HG02884 (cell line): ENCODE measurements around the gene MARCHF6.

Experiments used
- ATAC-seq: cut with Tn5 transposase; IDR thresholded peaks from one replicate; pipeline ENCODE4 v1.9.1; 2021; ENCODE audit warnings: mild to moderate bottlenecking, moderate library complexity; ENCODE audit not compliant: unreplicated experiment

Gene MARCHF6

DNA sequence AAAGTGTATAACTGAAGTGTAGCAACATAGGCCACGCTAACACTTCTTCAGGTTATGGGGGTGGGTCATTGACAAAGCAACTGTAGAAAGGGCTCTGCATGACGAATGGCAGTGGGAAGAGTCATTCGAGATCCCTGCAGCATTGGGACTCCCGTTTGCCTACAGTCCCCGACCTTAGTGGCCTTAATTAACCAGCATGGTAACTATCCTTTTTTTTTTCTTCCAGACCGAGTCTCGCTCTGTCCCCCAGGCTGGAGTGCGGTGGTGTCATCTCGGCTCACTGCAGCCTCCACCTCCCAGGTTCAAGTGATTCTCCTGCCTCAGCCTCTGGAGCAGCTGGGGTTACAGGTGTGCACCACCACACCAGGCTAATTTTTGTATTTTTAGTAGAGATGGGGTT, 31.6 kb upstream of the MARCHF6 start:
- ATAC-seq = no peak

DNA sequence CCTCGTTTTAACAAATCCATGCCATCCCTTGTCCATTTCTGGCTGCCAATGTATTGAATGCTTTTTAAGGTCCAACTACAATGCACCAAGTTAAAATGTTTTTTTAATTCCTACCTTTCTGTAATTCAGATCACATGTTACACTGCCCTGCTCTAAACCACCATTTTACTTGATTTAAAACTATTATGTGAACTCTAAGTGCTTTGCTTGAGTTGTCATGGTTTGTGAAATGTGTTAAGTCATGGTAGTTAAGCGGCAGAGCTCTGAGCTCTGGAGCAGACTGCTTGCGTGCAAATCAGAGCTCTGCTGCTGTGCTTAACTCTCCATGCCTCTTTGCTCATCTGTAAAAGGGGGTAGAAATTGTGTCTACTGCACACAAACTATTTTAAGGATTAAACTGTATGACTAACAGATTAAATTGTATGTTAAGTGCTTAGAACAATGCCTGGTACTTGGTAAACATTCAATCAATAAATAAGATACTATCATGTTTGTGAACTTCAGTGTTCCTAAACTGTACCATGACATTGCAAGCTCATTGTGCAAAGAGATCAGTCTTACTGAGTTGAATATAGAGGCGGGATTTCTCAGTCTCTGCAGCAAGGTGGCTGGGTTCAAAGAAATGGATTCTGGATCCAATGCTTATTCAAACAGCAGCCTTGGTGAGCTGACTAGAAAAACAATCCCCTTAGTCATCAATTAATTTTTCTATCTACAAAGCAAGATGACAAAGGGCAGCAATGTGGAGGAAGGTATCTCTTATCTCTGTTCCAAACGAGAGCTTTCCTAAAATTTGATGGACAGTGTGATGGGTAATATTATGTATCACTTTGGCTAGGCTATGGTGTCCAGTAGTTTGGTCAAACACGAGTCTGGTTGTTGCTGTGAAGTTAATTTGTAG, 29.7 kb upstream of the MARCHF6 start:
- ATAC-seq = no peak

DNA sequence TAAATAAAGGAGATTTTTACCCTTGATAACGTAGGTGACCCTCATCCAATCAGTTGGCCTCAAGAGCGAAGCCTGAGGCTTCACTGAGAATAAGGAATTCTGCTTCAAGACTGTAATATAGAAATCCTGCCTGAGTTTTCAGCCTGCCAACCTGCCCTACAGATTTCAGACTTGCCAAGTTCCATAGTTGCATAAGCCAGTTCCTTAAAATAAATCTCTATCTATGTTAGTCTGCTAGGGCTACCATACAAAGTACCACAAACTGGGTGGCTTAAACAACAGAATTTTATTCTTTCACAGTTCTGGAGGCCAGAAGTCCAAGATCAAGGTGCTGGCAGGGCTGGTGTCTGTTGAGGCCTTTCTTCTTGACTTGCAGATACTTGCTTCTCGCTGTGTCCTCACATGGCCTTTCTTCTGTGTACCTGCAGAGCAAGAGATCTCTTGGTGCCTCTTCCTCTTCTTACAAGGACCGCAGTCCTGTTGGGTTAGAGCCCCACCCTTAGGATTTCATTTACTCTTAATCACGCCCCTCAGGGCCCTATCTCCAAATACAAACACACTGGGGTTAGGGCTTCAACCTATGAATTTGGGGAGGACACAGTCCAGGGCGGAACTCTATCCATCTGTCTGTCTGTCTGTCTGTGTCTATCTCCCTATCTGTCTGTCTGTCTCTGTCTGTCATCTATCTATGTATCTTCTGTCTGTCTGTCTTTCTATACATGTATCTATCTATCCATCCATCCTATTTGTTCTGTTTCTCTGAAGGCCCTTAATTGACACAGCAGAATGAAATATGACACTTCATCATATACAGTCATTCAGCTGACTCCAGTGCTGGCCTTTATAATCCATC, 28.8 kb upstream of the MARCHF6 start:
- no peak for ATAC-seq

DNA sequence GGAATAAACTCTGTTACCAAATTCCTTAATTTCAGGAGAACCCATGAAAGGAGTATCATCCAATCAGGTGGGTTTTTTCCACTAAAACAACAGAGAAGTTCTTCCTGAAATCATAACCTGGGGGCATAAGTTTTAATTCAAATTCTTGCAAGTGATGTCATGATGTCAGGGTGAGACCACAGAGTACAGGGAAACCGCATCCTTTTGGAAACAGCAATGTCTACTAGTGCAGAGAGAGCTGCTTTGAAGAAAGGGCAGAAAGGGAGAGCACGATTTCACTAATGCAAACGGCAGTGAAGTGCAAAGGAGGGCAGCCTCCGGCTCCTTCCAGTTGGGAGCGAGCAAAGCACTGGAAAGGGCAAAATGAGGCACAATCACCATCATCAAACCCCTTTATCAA, 25.2 kb upstream of the MARCHF6 start:
- no peak for ATAC-seq

DNA sequence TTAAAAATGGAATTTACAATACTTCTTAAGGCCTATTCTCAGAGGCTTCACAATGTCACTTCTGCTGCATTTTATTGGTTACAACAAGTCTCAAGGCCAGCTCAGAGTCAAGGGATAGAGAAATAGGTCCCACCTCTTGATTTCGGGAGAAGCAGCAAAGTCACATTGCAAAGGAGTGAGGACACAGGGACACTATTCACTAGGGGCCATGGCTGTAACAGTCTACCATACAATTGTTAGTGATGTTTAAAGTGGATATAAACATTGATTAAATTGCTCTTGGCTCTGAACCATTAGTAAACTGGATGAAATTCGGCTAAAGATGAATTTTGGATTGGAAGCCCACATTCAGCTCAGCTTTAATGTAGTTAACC, 24.1 kb upstream of the MARCHF6 start:
- ATAC-seq = no peak

DNA sequence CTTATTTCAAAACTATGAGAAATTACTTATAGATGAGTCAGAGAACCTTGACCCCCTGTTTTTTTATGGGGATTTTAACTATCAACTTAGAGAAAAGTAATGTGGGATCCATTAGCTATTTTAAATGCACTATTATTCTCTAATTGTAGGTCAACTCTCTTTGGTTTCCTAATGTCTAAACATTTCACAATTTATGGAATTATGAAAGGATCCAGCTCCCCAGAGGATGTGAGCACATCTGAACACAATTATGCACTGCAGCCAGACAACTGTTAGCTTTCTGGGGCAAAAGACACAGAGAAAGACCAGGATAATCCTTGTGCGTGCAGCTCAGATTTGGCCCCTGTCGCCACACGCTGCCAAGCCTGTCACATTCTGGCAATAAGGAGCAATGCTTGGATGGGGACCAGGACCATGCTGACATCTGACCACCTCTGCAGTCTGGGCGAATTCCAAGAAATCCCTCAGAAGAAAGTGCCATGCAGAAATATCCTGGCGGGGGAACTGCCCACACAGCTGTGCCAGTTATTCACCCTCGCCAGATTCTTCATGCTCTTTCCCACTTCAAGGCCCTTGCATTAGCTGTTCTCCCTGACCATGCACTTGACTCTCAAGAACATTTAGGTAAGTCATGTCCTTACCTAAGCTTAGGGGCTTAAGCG, 23.5 kb upstream of the MARCHF6 start:
- ATAC-seq = no peak

DNA sequence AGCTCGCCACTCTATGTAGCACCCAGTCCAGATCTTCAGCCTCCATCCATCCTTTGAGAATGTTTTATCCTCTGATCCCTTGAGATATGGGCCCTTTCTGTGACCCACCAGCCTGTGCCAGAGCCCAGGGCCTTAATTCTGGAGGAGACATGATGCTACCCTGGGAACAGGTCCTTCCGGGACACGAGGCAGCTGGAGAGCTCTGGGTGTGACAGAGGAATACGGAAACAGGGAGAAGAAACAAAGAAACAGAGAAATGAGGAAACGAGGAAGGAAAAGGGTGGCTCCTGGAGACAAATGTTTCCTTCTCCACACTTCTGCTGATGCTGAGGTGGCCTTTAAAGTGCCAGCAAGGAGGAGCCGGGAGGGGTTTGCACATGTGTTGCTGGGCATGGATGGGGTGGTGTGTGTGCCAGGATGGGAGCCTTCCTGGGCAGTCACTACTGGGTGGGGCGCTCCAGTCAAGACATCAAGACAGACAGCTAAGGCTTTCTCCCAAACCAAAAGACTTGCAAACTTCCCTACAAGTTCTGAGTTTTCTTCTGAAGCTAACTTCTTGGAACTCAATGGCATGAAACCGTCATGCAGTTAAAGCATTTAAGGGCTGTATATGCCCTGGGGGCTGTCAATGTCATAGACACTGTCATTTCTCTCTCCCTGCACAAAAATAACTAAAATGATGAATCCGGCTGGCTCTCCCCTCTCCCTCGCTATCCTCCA, 22.8 kb upstream of the MARCHF6 start:
- ATAC-seq = no peak

DNA sequence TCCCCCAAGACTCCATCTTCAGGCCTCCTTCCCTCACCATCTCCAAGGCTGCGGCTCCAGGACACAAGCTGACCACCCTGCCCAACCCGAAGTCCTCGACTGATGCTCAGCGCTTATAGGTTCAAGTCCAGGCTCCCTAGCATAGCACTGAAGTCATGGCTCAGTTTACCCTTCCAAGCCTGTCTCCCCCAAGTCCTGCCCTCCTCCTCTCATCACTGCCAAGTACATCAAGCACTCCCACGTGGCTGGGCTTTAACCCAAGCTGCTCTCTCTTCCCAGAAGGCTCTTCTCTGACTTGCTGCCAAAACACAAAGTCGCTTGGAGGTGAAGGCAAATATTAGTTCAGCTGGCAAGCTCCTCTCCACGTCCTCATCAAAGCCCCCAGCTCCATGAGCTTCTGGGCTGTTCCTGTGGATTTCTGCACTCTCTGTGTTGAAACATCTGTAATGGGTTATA, 22.1 kb upstream of the MARCHF6 start:
- no peak for ATAC-seq

DNA sequence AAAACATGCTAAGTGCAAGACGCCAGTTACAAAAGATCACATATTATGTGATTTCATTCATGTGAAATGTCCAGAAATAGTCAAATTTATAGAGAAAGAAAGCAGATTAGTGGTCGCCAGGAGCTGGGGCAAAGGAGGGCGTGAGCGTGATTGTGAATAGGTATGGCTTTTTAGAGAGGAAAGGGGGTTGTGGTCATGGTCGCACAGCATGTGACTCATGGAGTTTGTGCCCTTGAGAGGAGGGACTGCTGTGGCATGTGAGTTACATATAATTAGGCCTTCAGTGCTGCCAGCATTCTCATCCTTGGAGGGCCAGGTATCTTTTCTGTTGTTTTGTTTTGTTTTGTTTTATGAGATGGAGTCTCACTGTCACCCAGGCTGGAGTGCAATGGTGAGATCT, 21.2 kb upstream of the MARCHF6 start:
- no peak for ATAC-seq

DNA sequence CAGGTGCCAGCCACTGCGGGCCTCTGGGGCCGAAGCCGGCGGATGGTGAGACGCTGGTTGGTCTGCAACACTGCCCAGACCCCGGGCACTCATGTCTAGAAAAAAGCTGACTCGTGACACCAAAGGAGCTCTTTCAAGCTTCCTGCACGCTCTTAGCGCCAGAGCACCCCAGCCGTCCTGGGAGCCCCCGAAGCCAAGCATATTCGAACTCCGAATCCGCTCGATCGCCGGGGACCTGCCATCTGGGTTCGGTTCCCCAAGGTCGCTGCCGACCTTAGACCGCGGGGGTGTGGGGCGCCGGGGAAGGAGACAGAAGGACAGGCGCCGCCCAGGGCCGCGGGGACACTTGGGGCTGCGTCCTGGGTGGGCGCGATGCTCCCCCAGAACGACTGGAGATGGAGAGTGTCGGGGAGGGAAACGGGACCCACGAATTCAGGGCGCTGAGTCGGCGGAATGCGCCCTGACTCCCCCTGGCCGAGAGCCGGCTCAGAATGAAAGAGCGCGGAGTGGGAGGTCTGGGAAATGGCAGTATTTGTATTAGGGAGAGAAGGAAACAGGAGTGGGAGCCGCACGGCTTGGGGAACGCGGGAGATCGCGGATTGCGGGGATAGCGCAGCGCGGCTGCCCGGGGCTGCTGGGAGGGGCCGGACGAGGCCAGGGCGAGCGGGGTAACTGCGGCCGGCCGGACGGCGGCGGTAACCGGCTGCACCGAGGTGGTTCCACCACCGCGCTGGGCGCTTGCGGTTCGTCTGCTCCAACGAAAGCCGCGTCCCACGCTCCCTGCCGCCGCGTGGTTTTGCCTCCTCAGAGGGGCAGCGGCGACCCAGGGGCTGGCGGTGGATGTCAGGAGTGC, 20.1 kb upstream of the MARCHF6 start:
- peak; percentile 56 for ATAC-seq

DNA sequence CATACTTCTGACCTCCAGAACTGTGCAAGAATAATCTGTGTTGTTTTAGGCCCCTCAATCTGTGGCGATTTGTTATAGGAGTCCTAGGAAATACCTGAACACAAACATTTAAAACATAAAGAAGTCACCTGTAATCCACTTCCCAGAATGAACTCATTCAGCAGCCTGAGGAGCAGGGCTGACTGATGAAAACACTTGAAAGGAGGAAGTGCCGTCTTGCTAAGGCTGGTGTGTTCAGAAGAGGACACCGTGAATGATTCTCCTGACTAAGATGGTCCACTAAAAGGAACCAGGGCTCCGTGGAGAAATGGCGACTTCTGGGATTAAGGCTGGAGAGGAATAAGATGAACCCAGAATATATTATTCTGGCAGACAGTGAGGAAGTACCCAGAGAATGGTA, 18.7 kb upstream of the MARCHF6 start:
- no peak for ATAC-seq

DNA sequence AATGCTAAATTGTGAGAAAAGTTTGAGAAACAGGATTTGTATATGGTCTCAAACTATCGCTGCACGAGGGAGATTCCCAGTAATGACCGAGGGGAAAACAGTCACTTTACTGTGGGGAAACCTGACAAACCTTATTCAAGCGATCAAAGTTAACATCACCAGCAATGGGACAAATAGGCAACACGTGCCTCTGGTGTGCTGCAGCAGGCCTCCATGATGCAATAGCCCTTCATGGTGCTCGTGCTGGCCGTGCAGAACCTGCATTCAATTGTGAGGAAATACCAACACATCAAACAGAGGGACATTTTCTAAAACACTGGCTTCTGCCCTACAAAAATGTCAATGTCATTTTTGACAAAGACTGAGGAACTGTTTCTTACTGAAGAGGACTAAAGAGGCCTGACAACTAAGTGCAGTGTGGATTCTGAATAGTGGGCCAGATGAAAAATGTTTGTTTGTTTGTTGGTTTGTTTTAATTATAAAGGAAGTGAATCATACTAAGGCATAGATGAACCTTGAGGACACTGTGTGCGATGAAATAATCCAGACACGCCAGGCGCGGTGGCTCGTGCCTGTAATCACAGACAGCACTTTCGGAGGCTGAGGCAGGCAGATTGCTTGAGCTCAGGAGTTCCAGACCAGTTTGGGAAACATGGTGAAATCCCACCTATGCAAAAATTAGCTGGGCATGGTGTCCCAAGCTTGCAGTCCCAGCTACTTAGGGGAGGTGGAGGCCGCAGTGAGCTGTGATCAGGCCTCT, 17.6 kb upstream of the MARCHF6 start:
- no peak for ATAC-seq

DNA sequence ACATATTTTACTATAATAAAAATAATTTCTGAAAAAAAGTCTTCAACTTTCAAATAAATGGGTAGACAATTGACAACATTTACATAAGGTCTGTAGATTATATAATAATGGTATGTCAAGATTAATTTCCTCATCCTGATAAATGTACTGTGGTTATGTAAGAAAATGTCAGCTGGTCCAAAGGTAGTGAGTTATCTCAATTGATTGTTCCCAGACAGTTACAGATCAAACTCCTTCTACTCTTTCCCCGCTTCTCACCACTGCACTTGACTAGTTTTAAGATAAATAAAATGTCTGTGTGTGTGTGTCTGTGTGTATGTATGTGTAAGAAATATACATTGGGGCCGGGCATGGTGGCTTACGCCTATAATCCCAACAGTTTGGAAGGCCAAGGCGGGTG, 16.4 kb upstream of the MARCHF6 start:
- no peak for ATAC-seq

DNA sequence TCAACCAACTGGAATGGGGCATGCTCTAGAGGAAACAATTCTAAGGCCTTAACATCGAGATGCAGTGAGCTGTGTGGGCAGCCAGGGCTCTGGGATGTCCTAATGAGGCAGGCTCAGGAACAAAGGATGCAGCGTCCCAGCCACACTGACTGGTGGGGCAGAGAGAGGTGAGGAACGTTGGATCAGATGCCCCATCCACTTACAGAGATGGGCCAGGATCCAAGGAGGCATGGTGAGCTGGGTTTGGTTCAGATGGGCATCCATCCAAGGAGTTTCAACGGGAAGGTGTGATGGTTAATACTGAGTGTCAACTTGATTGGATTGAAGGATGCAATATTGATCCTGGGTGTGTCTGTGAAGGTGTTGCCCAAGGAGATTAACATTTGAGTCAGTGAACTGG, 15.5 kb upstream of the MARCHF6 start:
- no peak for ATAC-seq

DNA sequence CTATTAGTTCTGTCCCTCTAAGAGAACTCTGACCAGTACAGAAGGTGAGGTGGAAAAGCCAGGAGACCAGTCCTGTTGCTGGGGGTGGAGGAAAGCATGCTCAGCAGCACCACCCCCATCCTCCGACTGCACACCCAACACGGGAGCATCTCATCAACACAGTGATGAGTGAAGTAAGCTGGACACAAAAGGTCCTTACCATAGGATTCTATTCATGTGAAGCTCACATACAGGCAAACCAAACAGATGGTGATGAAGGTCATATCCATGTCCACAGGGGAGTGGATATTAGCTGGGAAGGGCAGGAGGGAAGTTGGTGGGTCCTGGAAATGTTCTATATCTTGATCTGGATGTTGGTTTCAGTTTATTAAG, 14.8 kb upstream of the MARCHF6 start:
- ATAC-seq = no peak

DNA sequence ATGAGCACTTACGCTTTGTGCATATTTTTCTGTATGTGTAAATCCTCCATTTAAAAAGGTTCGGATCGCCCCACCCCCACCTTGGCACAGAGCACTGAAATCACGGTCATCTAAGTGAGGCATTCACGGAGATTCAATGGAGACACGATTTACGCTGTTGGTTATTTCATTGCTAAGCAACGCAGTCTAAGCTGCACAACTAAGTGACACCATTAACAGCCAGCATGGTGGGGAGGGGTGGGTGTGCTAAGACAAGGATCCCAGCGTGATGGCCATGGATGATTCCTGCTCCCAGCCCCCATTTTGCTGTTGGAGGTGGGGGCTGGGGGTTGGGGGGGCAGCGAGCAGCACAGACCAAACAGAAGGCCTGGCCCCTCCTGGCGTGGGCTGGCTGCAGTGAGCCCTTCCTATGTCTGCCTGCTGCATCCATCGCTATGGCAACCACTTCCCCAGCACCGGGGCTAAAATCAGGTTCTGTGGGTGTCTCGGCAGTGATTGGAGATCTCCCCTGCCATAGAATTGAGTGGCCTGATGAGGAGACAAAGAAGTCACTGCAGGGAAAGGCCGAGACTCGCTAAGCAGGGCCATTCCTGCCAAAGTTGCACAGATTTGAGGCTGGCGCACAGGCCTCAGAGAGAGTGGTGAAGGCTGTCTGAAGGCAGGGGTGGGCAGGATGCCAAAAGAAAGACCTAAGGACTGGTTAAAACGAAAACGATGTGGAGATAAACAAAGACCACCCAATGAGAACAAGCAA, 14.3 kb upstream of the MARCHF6 start:
- no peak for ATAC-seq

DNA sequence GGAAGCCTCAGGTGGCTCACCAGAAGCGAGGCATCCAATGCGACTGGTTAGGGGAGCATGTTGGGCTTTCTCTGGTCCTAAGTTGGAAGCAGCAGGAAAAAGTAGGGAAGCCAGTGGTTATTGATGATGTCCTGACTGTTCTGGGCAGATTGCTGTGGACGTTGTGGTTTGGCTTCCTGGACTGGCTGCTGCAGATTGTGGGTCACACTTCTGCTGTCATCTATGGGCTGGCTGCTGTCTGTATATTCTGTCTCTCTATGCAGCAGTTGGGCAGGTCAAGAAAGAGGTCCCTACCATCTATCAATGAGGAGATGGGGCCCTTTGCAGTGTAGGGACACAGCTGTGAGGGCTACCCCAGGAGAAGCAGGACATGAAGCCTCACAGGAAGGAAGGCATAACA, 13.5 kb upstream of the MARCHF6 start:
- no peak for ATAC-seq

DNA sequence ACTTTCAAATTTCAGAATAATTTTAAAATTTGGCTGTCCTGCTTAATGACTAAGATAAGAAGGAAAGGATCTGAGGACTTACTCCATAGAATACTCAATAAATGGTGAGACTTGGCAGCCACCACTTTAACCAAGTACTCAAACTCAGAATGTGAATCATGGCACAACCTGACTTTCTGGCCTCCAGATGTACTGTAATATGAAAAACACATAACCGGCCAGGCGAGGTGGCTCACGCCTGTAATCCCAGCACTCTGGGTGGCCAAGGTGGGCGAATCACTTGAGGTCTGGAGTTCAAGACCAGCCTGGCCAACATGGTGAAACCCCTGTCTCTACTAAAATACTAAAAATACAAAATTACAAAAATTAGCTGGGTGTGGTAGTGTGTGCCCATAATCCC, 10.0 kb upstream of the MARCHF6 start:
- ATAC-seq = no peak
